ENCODE measurements around the gene TMEM101. TPM values are rescaled to one million over a fixed set of nuclear protein-coding genes. Genes with fewer than 3 reads are reported as not detected.
"Not testable (repeated sequence)": the region's sequence is repeated elsewhere in the genome, so short reads cannot be mapped to it uniquely, and the experiment has no call there.

TMEM101 gene
- total RNA-seq, 2 experiments from 2014 or later = 26.5 to 27.2 TPM

GRCh38 chr17:44039829-44040635, 25.3 kb upstream of the TMEM101 start:
- no peaks in the 10 kb centered on the region for H3K9me2 ChIP-seq (ENCODE audit: insufficient read depth, low read length)
- no TSS peak for BruUV-seq (replicated peaks)
- H3K27ac ChIP-seq (ENCODE audit: low read depth, low read length, poor library complexity, severe bottlenecking) = no peak overlapping the region
- POLR2A ChIA-PET = no interaction called here
- TF ChIP-seq EZH2phosphoT487 (IDR thresholded peaks at IDR 0.05; ENCODE audit: borderline replicate concordance, low read depth, low read length) = no peak
- no peak for TF ChIP-seq CTCF (conservative IDR thresholded peaks at IDR 0.05; ENCODE audit: low read length)
- H3K79me2 ChIP-seq (ENCODE audit: insufficient read depth, low read depth, low read length) = peaks cover 35% of the 10 kb centered on the region
- no peak overlapping the region for H2AFZ ChIP-seq (ENCODE audit: low read length)
- CTCF ChIA-PET (ENCODE audit: unreplicated experiment) = no interaction called here
- H4K20me1 ChIP-seq (ENCODE audit: insufficient read depth, low read length) = 0 out of 2 replicates have a peak, but pooled peaks cover 11% of the 10 kb centered on the region
- H3K4me1 ChIP-seq (ENCODE audit: insufficient read depth, low read length, poor library complexity, severe bottlenecking) = no peaks in the 10 kb centered on the region
- H3K4me2 ChIP-seq (ENCODE audit: low read length) = no peak overlapping the region
- no peak overlapping the region for H3K4me3 ChIP-seq (ENCODE audit: low read depth, low read length, poor library complexity, severe bottlenecking)
- intact Hi-C loops (cut with micrococcal nuclease; ENCODE audit: unreplicated experiment) = no loop called here
- H3K36me3 ChIP-seq (ENCODE audit: insufficient read depth, low read length) = peaks cover 73% of the 10 kb centered on the region
- H3K9me3 ChIP-seq (ENCODE audit: low read length) = no peaks in the 10 kb centered on the region
- DNase-seq (ENCODE audit: low spot score) = no peak

GRCh38 chr17:44038604-44039011, 23.8 kb upstream of the TMEM101 start:
- Histone ChIP-seq H3K79me2 (ENCODE audit: insufficient read depth, low read depth, low read length) (peaks cover 23% of the 10 kb centered on the region), H3K36me3 (ENCODE audit: insufficient read depth, low read length) (peaks cover 70% of the 10 kb centered on the region), H3K4me3 (ENCODE audit: low read depth, low read length, poor library complexity, severe bottlenecking) (no peak overlapping the region), H3K27ac (ENCODE audit: low read depth, low read length, poor library complexity, severe bottlenecking) (no peak overlapping the region), H3K4me1 (ENCODE audit: insufficient read depth, low read length, poor library complexity, severe bottlenecking) (peaks cover 5% of the 10 kb centered on the region), H2AFZ (ENCODE audit: low read length) (no peak overlapping the region), H4K20me1 (ENCODE audit: insufficient read depth, low read length) (0 out of 2 replicates have a peak, but pooled peaks cover 5% of the 10 kb centered on the region), H3K9me3 (ENCODE audit: low read length) (no peaks in the 10 kb centered on the region), H3K9me2 (ENCODE audit: insufficient read depth, low read length) (no peaks in the 10 kb centered on the region), H3K4me2 (ENCODE audit: low read length) (no peak overlapping the region)
- BruUV-seq (replicated peaks) = no TSS peak
- no peak for DNase-seq (ENCODE audit: low spot score)
- intact Hi-C loops (cut with micrococcal nuclease; ENCODE audit: unreplicated experiment) = no loop called here
- TF ChIP-seq CTCF (conservative IDR thresholded peaks at IDR 0.05; ENCODE audit: low read length) (no peak), EZH2phosphoT487 (IDR thresholded peaks at IDR 0.05; ENCODE audit: borderline replicate concordance, low read depth, low read length) (no peak)
- ChIA-PET POLR2A (no interaction called here), CTCF (ENCODE audit: unreplicated experiment) (no interaction called here)

- TF ChIP-seq EZH2phosphoT487 (IDR thresholded peaks at IDR 0.05; ENCODE audit: borderline replicate concordance, low read depth, low read length) (no peak), CTCF (conservative IDR thresholded peaks at IDR 0.05; ENCODE audit: low read length) (no peak)
- H3K36me3 ChIP-seq (ENCODE audit: insufficient read depth, low read length) = peaks cover 72% of the 10 kb centered on the region
Observed at GRCh38 chr17:44037471-44037870, 22.7 kb upstream of the TMEM101 start.

GRCh38 chr17:44034688-44035087, 19.9 kb upstream of the TMEM101 start:
- CTCF ChIA-PET (ENCODE audit: unreplicated experiment) = not testable (repeated sequence)

More at GRCh38 chr17:44037471-44037870, 22.7 kb upstream of the TMEM101 start:
- Histone ChIP-seq H3K79me2 (ENCODE audit: insufficient read depth, low read depth, low read length) (peaks cover 20% of the 10 kb centered on the region; the same call in 1 of the 2 replicates), H3K4me2 (ENCODE audit: low read length) (no peak overlapping the region), H3K27ac (ENCODE audit: low read depth, low read length, poor library complexity, severe bottlenecking) (no peak overlapping the region), H3K4me3 (ENCODE audit: low read depth, low read length, poor library complexity, severe bottlenecking) (no peak overlapping the region), H3K9me2 (ENCODE audit: insufficient read depth, low read length) (no peaks in the 10 kb centered on the region), H3K9me3 (ENCODE audit: low read length) (no peaks in the 10 kb centered on the region), H2AFZ (ENCODE audit: low read length) (no peak overlapping the region), H3K4me1 (ENCODE audit: insufficient read depth, low read length, poor library complexity, severe bottlenecking) (peaks cover 5% of the 10 kb centered on the region), H4K20me1 (ENCODE audit: insufficient read depth, low read length) (0 out of 2 replicates have a peak, but pooled peaks cover 5% of the 10 kb centered on the region)
- BruUV-seq (replicated peaks) = no TSS peak
- ChIA-PET CTCF (ENCODE audit: unreplicated experiment) (no interaction called here), POLR2A (no interaction called here)
- DNase-seq (ENCODE audit: low spot score) = no peak
- intact Hi-C loops (cut with micrococcal nuclease; ENCODE audit: unreplicated experiment) = no loop called here

More at GRCh38 chr17:44034688-44035087, 19.9 kb upstream of the TMEM101 start:
- POLR2A ChIA-PET; intact Hi-C loops (cut with micrococcal nuclease; ENCODE audit: unreplicated experiment); H3K79me2 ChIP-seq (ENCODE audit: insufficient read depth, low read depth, low read length); H3K9me3 ChIP-seq (ENCODE audit: low read length); H2AFZ ChIP-seq (ENCODE audit: low read length); H3K4me1 ChIP-seq (ENCODE audit: insufficient read depth, low read length, poor library complexity, severe bottlenecking); H3K9me2 ChIP-seq (ENCODE audit: insufficient read depth, low read length); BruUV-seq (replicated peaks); DNase-seq (ENCODE audit: low spot score); H3K4me3 ChIP-seq (ENCODE audit: low read depth, low read length, poor library complexity, severe bottlenecking); H3K4me2 ChIP-seq (ENCODE audit: low read length); H3K27ac ChIP-seq (ENCODE audit: low read depth, low read length, poor library complexity, severe bottlenecking); H4K20me1 ChIP-seq (ENCODE audit: insufficient read depth, low read length): not testable (repeated sequence)
- peaks cover 71% of the 10 kb centered on the region for H3K36me3 ChIP-seq (ENCODE audit: insufficient read depth, low read length)

Data from OCI-LY7 (cell line).